NCI-H82 treated with DMSO at 0.1 percent for 48 hours (cell line): Measurements from ENCODE around the gene CREB5.

Experiments used
- DNase-seq: peaks from one replicate; lab custom pipeline; 2025; ENCODE audit not compliant: unreplicated experiment; lab: John Stamatoyannopoulos, UW

Gene CREB5

GRCh38 chr7:28407651-28408050 is 4.7 kb upstream of the CREB5 start:
- no peak for DNase-seq

GRCh38 chr7:28408105-28408959 is 4.0 kb upstream of the CREB5 start:
- DNase-seq: no peak

GRCh38 chr7:28408960-28409715 is 3.2 kb upstream of the CREB5 start:
- DNase-seq: peak; percentile 65

GRCh38 chr7:28409716-28410627 is 2.3 kb upstream of the CREB5 start:
- DNase-seq: peak; percentile 7

- DNase-seq: peak; percentile 20
Measured at GRCh38 chr7:28410628-28411531, 1.4 kb upstream of the CREB5 start.

GRCh38 chr7:28413011-28413410 is 693 bp downstream of the CREB5 start:
- no peak for DNase-seq

DNA sequence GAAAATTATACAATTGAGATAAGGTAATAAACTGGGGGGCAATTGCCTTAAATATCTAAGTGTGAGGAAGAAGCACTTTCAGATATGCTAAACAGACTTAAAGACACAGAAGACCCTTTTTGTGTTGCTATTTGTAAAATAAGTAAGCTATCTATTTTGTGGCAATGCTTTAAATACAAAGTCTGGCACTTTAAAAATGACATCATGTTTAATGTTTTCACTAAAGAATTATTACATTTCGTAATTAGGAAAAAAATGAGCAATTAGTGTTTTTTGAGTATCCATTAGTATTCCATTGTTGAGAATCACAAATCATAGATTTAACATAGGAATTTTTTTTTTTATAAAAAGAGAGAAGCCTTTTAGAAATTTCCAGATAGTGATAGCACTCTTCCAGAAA is 2.1 kb downstream of the CREB5 start:
- no peak for DNase-seq

DNA sequence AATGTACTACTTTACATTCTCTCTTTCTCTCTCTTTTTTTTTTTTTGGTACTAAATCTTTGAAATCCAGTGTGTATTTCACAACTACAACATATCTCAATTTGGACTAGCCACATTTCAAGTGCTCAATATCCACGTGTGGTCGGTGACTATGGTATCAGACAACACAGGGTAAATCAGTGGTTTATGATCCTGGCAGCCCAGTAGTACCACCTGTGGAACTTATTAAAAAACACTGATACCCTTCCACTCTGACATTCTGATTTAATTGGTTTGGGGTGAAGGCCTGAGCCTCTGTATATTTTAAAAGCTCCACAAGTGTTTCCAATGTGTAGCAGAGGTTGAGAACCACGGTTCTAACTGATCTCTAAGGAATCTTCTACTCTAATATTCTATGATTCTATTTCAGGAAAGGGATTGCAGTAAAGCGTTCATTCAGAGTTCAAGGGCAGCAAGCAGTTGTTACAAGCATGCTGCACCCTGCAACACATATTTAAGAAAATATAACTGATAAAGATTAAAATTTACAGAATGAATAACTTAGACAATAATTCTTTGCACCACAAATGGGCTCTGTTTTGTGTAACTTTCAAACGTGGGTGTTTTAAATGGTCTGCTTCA is 5.1 kb downstream of the CREB5 start:
- no peak for DNase-seq

- DNase-seq: no peak
Measured at GRCh38 chr7:28418311-28418710, 6.0 kb downstream of the CREB5 start.

- no peak for DNase-seq
Measured at GRCh38 chr7:28418966-28419365, 6.6 kb downstream of the CREB5 start.

- DNase-seq: no peak
Measured at GRCh38 chr7:28419716-28420115, 7.4 kb downstream of the CREB5 start.

GRCh38 chr7:28423112-28423511 is 10.8 kb downstream of the CREB5 start:
- DNase-seq: no peak

DNA sequence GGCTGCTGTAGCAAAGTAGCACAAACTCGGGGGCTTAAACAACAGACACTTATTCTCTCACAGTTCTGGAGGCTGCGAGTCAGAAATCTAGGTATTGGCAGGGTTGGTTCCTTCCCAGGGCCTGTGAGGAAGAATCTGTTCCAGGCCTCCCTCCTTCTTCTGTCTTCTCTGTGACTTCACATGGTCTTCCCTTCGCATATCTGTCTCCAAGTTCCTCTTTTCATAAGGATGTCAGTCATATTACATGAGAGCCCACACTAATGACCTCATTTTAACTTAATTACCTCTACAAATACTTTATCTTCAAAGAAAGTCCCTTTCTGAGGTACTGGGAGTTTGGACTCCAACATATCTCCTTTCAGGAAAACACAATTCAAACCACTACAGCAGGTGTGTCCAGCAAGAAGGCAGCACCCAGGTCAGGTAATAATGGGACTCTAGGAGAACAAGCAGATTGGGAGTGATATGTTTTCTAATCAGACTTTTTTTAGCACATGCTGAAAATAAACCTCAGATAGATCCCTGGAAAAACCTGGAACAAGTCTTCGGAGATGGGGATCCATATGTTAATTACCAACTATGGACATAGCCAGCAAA is 11.7 kb downstream of the CREB5 start:
- DNase-seq: no peak

GRCh38 chr7:28425496-28425895 is 13.2 kb downstream of the CREB5 start:
- no peak for DNase-seq

GRCh38 chr7:28427236-28427635 is 14.9 kb downstream of the CREB5 start:
- DNase-seq: no peak

DNA sequence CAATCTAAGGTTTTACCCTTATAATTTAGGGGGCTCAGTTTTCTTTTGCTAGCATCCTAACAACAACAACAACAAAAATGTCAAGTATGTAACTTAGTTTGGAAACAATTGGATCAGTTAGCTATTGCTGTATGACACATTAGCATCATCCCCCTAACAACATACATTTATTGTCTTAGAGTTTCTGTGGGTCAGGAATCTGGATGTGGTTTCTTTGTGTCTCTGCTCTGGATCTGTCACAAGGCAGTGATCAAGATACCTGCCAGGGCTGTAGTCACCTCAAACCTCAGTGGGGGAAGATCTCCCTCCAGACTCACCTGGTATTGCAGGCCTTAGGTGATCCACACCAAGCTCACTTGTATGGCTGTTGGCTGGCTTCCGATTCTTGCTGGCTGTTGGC is 18.3 kb downstream of the CREB5 start:
- no peak for DNase-seq

DNA sequence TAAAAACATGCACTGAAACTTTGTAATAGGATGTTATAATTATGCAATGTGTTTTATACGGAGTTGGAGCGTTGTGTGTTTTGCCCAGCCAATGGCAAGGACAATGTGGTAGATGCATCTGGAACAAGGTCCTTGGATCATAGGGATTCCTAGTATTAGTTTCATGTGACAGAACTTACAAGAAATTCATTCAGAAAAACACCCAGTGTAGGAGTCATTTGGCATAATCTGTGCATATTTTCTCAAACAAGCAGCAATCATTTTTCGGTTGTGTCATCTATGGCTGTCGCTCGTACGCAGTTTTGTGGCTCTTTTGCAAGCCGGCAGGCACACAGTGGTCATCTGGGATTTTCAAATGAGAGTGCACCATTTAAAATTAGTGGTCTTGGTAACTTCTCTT is 19.8 kb downstream of the CREB5 start:
- DNase-seq: no peak

- DNase-seq: no peak
Measured at GRCh38 chr7:28433039-28433438, 20.7 kb downstream of the CREB5 start.

GRCh38 chr7:28433699-28434219 is 21.4 kb downstream of the CREB5 start:
- DNase-seq: no peak
